Measurements from ENCODE around the gene SLC39A6.
"Not testable (repeated sequence)": the region's sequence is repeated elsewhere in the genome, so short reads cannot be mapped to it uniquely, and the experiment has no call there.

DNA sequence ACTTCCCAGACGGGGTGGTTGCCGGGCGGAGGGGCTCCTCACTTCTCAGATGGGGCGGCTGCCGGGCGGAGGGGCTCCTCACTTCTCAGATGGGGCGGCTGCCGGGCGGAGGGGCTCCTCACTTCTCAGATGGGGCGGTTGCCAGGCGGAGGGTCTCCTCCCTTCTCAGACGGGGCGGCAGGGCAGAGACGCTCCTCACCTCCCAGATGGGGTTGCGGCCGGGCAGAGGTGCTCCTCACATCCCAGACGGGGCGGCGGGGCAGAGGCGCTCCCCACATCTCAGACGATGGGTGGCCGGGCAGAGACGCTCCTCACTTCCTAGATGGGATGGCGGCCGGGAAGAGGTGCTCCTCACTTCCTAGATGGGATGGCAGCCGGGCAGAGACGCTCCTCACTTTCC is 51.4 kb downstream of the SLC39A6 start:
- TF ChIP-seq, protein P1, sequence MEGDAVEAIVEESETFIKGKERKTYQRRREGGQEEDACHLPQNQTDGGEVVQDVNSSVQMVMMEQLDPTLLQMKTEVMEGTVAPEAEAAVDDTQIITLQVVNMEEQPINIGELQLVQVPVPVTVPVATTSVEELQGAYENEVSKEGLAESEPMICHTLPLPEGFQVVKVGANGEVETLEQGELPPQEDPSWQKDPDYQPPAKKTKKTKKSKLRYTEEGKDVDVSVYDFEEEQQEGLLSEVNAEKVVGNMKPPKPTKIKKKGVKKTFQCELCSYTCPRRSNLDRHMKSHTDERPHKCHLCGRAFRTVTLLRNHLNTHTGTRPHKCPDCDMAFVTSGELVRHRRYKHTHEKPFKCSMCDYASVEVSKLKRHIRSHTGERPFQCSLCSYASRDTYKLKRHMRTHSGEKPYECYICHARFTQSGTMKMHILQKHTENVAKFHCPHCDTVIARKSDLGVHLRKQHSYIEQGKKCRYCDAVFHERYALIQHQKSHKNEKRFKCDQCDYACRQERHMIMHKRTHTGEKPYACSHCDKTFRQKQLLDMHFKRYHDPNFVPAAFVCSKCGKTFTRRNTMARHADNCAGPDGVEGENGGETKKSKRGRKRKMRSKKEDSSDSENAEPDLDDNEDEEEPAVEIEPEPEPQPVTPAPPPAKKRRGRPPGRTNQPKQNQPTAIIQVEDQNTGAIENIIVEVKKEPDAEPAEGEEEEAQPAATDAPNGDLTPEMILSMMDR (IDR thresholded peaks at IDR 0.05), result not testable (repeated sequence)
- TF ChIP-seq EZH2 (IDR thresholded peaks at IDR 0.05; ENCODE audit: borderline replicate concordance, insufficient read depth, low read depth, low read length, poor library complexity, severe bottlenecking), result not testable (repeated sequence)

Data from B cell (primary cell).